K562 (cell line): ENCODE data around the gene KIAA0040. TPM values are rescaled to one million over a fixed set of nuclear protein-coding genes. Genes with fewer than 3 reads are reported as not detected.

Experiments
- ATAC-seq: fragments of 200-7000 bp; cut with Tn5 transposase; 3 replicates; pipeline ENCODE4 v1.9.1; 2020; ENCODE audit warnings: moderate library complexity
- BruUV-seq: library from RNA; stranded (reverse); fragments of 400-500 nt; replicated peaks from 2 replicates; lab custom pipeline; 2021; lab: Mats Ljungman, UMichigan
- CTCF ChIA-PET: fragments of 300-600 bp; formaldehyde crosslinking; extraction: SDS; loops from one replicate; lab custom pipeline; 2021; ENCODE audit warnings: low intra/inter-chr PET ratio; lab: Yijun Ruan, JAX
- POLR2A ChIA-PET: fragments of 300-600, 350-650 bp; sonication (Branson Sonifier 250); formaldehyde crosslinking; extraction: SDS; loops from one replicate; lab custom pipeline; 2021; ENCODE audit warnings: antibody characterized with exemption, inconsistent platforms; lab: Yijun Ruan, JAX
- DNase-seq, 4 experiments: peaks; one replicate each; pipeline versions ENCODE4 v3.0.0 to v3.0.0-alpha.2; 2011 to 2018; ENCODE audit warnings: low spot score in 3 of 4, mixed read lengths in 3 of 4; ENCODE audit errors: extremely low read depth in 1 of 4
- FAIRE-seq: peaks from 2 replicates; lab custom pipeline; 2011; peaks lifted over from hg19 to GRCh38; lab: Jason Lieb, UNC
- H2AFZ ChIP-seq: 2 replicates; pipeline ENCODE4 v1.6.0; 2011; ENCODE audit warnings: low read depth, low read length, control low read depth, inconsistent platforms
- H3K27ac ChIP-seq: fragments of 200-600 bp; 3 replicates; pipeline ENCODE4 v1.8.0; 2011; ENCODE audit warnings: low read depth, mild to moderate bottlenecking, control low read depth, inconsistent platforms, low read length, moderate library complexity, mixed read lengths; ENCODE audit errors: extremely low read depth
- H3K27me3 ChIP-seq, 2 experiments: fragments of 300-600 bp in 1 of 2; 2 replicates in 1 of 2; 3 replicates in 1 of 2; pipeline versions ENCODE4 v1.6.0 to v1.8.0; 2011; ENCODE audit warnings: inconsistent platforms in 2 of 2, low read length in 2 of 2, mild to moderate bottlenecking in 1 of 2, mixed read lengths in 1 of 2, moderate library complexity in 1 of 2; ENCODE audit not compliant: control insufficient read depth in 2 of 2, insufficient read depth in 2 of 2
- H3K36me3 ChIP-seq: fragments of 300-600 bp; 3 replicates; pipeline ENCODE4 v1.8.0; 2011; ENCODE audit warnings: mild to moderate bottlenecking, low read length, inconsistent platforms; ENCODE audit not compliant: control insufficient read depth, insufficient read depth
- H3K4me1 ChIP-seq, 2 experiments: fragments of 200-600 bp in 1 of 2; replicated peaks in 1 of 2; 2 replicates in 1 of 2; 3 replicates in 1 of 2; pipeline versions ENCODE4 v1.5.1 to v1.8.0; 2011; ENCODE audit warnings: inconsistent platforms in 2 of 2, low read length in 2 of 2, mild to moderate bottlenecking in 1 of 2, mixed read lengths in 1 of 2, moderate library complexity in 1 of 2; ENCODE audit not compliant: control insufficient read depth in 2 of 2, insufficient read depth in 2 of 2
- H3K4me2 ChIP-seq: 2 replicates; pipeline ENCODE4 v1.6.1; 2011; ENCODE audit warnings: low read length, control low read depth, inconsistent platforms, mixed read lengths; ENCODE audit not compliant: insufficient read depth
- H3K4me3 ChIP-seq: fragments of 200-600 bp; sonication (generic), shearing (Covaris generic); 2 replicates; pipeline ENCODE4 v1.5.1; 2016; ENCODE audit warnings: control low read depth, inconsistent platforms
- H3K79me2 ChIP-seq: fragments of 200-600 bp; 3 replicates; pipeline ENCODE4 v1.8.0; 2011; ENCODE audit warnings: low read length, inconsistent platforms; ENCODE audit not compliant: control insufficient read depth, insufficient read depth
- H3K9ac ChIP-seq, 2 experiments: 2 replicates each; pipeline versions ENCODE4 v1.6.0 to v1.6.1; 2011; ENCODE audit warnings: low read depth in 2 of 2, low read length in 2 of 2, control low read depth in 1 of 2, inconsistent platforms in 1 of 2, mild to moderate bottlenecking in 1 of 2, mixed read lengths in 1 of 2; ENCODE audit not compliant: insufficient read depth in 1 of 2
- H3K9me1 ChIP-seq: one replicate; pipeline ENCODE4 v1.6.0; 2011; ENCODE audit warnings: inconsistent platforms, mild to moderate bottlenecking, low read length, moderate library complexity; ENCODE audit not compliant: control insufficient read depth, insufficient read depth
- H3K9me3 ChIP-seq: replicated peaks from 2 replicates; pipeline ENCODE4 v1.5.1; 2011; ENCODE audit warnings: low read depth, low read length, inconsistent platforms; ENCODE audit not compliant: control insufficient read depth, insufficient read depth
- H4K20me1 ChIP-seq: replicated peaks from 2 replicates; pipeline ENCODE4 v1.6.1; 2011; ENCODE audit warnings: low read length, inconsistent platforms, mixed read lengths; ENCODE audit not compliant: control insufficient read depth, insufficient read depth
- CHD2 ChIP-seq: IDR thresholded peaks from 2 replicates; pipeline ENCODE4 v1.6.1; 2011; ENCODE audit warnings: low read depth, low read length
- POLR2G ChIP-seq: fragments of 200-400 bp; formaldehyde crosslinking; IDR thresholded peaks from 2 replicates; pipeline ENCODE4 v1.6.1; 2017; ENCODE audit warnings: low read depth, mild to moderate bottlenecking, antibody characterized with exemption, low read length, moderate library complexity
- PRPF4 ChIP-seq: fragments of 200-400 bp; formaldehyde crosslinking; IDR thresholded peaks from one replicate; pipeline ENCODE4 v1.6.1; 2017; ENCODE audit warnings: low read length, low read depth, mild to moderate bottlenecking; ENCODE audit not compliant: insufficient read depth, poor library complexity, severe bottlenecking
- RFX1 ChIP-seq: fragments of 450-650 bp; IDR thresholded peaks from 2 replicates; pipeline ENCODE4 v1.6.1; 2016; ENCODE audit warnings: mild to moderate bottlenecking, moderate library complexity
- ZNF41 ChIP-seq: fragments of 250-450 bp; sonication (Bioruptor Pico); conservative IDR thresholded peaks from 2 replicates; pipeline ENCODE4 v1.4.0; 2020; ENCODE audit warnings: mild to moderate bottlenecking
- WGBS: fragments of 100-300 bp; shearing (Covaris generic); methylation state at CpG from one replicate; pipeline ENCODE4 v1.1.6; 2016; ENCODE audit warnings: low coverage, mixed read lengths; ENCODE audit not compliant: insufficient coverage; ENCODE audit errors: missing lambda C conversion rate; 5-methylcytosine and 5-hydroxymethylcytosine counted together
- in situ Hi-C: fragments of 300-500 bp; cut with MboI; formaldehyde crosslinking; loops from 4 replicates; pipeline ENCODE4 v1.15.0; 2018; ENCODE audit warnings: inconsistent platforms, mixed read lengths
- intact Hi-C: fragments of 100-400 bp; cut with micrococcal nuclease; formaldehyde crosslinking; loops from 2 replicates; pipeline ENCODE4 v1.14.2; 2022
- polyA plus RNA-seq, 8 experiments: library from polyadenylated mRNA; depleted of rRNA in 4 of 8; stranded (reverse) in 5 of 8; unstranded in 3 of 8; fragments of >200 nt; fragmentation: Nextera tagmentation in 2 of 8; fragmentation: Illumina TruSeq in 1 of 8; extraction: Ambion mirVana in 2 of 8; extraction: Trizol in 1 of 8; gene quantifications; 2 replicates each; pipeline versions ENCODE4 v1.2.1 to v1.2.3, GENCODE V29; 2011 to 2014; ENCODE audit warnings: inconsistent platforms in 1 of 8, missing spikeins in 1 of 8
- total RNA-seq, 7 experiments: library from RNA; depleted of rRNA in 6 of 7; stranded (reverse); fragments of >200 nt in 6 of 7; fragmentation: Illumina TruSeq in 2 of 7; extraction: Trizol in 2 of 7; gene quantifications; 2 replicates each; pipeline versions ENCODE4 v1.2.1 to v1.2.3, GENCODE V29; 2011 to 2021; ENCODE audit warnings: low replicate concordance in 1 of 7
- TF ChIP-seq, protein P1 (sequence below): sonication (generic); formaldehyde crosslinking; IDR thresholded peaks from 2 replicates; pipeline ENCODE4 v1.8.0; 2023; ENCODE audit warnings: missing genetic modification reagents, mild to moderate bottlenecking, borderline replicate concordance
- TF ChIP-seq, protein P2 (sequence below): fragments of 250-450 bp; sonication (Bioruptor Pico); IDR thresholded peaks from 2 replicates; pipeline ENCODE4 v1.5.0; 2021; ENCODE audit warnings: mild to moderate bottlenecking, moderate library complexity
- TF ChIP-seq, protein P3 (sequence below): sonication (generic); formaldehyde crosslinking; IDR thresholded peaks from 2 replicates; pipeline ENCODE4 v1.8.1; 2023; ENCODE audit warnings: mild to moderate bottlenecking, missing genetic modification reagents

KIAA0040 gene
- total and polyA plus RNA-seq, 9 of the 15 experiments (the other 6 are each of a cell fraction or from before 2014, with no cell fraction given): 3.4 to 13.6 (median 7.1) TPM

DNA sequence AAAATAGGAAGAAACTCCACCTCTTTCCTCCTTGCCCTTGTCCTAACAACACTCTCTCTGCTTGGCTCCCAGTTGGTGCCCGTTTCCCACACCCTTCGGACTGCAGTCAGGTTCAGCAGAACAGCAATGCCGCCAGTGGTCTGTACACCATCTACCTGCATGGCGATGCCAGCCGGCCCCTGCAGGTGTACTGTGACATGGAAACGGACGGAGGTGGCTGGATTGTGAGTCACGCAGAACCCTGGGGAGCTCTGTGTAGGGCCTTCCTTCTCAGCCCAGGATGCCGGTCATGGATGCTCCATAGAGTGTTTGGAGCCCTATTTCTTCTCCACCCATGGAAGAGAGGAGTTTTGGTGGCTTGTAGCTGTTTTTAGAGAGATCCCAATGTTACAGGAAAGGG, 64.1 kb downstream of the KIAA0040 start (continued):
- TF ChIP-seq, protein P1, sequence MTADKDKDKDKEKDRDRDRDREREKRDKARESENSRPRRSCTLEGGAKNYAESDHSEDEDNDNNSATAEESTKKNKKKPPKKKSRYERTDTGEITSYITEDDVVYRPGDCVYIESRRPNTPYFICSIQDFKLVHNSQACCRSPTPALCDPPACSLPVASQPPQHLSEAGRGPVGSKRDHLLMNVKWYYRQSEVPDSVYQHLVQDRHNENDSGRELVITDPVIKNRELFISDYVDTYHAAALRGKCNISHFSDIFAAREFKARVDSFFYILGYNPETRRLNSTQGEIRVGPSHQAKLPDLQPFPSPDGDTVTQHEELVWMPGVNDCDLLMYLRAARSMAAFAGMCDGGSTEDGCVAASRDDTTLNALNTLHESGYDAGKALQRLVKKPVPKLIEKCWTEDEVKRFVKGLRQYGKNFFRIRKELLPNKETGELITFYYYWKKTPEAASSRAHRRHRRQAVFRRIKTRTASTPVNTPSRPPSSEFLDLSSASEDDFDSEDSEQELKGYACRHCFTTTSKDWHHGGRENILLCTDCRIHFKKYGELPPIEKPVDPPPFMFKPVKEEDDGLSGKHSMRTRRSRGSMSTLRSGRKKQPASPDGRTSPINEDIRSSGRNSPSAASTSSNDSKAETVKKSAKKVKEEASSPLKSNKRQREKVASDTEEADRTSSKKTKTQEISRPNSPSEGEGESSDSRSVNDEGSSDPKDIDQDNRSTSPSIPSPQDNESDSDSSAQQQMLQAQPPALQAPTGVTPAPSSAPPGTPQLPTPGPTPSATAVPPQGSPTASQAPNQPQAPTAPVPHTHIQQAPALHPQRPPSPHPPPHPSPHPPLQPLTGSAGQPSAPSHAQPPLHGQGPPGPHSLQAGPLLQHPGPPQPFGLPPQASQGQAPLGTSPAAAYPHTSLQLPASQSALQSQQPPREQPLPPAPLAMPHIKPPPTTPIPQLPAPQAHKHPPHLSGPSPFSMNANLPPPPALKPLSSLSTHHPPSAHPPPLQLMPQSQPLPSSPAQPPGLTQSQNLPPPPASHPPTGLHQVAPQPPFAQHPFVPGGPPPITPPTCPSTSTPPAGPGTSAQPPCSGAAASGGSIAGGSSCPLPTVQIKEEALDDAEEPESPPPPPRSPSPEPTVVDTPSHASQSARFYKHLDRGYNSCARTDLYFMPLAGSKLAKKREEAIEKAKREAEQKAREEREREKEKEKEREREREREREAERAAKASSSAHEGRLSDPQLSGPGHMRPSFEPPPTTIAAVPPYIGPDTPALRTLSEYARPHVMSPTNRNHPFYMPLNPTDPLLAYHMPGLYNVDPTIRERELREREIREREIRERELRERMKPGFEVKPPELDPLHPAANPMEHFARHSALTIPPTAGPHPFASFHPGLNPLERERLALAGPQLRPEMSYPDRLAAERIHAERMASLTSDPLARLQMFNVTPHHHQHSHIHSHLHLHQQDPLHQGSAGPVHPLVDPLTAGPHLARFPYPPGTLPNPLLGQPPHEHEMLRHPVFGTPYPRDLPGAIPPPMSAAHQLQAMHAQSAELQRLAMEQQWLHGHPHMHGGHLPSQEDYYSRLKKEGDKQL (CRISPR knock-in tag): no peak

DNA sequence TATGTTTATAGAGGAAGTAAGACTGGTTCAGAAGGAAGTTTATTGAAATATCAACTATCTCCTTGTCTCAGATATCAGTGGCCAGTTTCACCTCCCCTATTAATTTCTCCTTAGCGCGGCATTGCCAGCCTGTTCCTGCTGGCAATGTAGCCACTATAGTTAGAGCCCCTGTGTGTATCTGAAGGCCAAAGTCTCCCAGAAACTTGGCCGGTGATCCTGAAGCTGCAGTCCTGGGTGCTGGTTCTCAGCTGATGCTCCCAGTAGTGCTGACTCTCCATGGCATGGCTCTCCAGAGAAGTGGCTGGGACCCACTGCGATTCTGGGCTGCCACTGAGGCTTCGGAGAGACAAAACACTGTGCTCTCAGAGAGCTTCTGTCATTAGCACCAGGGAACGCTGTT, 65.0 kb downstream of the KIAA0040 start:
- Histone ChIP-seq H3K9me1 (no peaks in the 10 kb centered on the region), H3K27ac (no peak overlapping the region), H4K20me1 (no peaks in the 10 kb centered on the region), H3K4me1 (no peaks in the 10 kb centered on the region; a peak in 2 of 5 replicates), H2AFZ (no peak overlapping the region), H3K9me3 (no peaks in the 10 kb centered on the region), H3K4me3 (no peak overlapping the region), H3K27me3 (peaks cover 17 to 20% of the 10 kb centered on the region in 2 experiments; a peak in 4 of 5 replicates), H3K79me2 (no peaks in the 10 kb centered on the region), H3K4me2 (no peak overlapping the region), H3K9ac (no peak overlapping the region), H3K36me3 (no peaks in the 10 kb centered on the region)
- intact Hi-C loops: loop anchor here (10.0 kb wide), 1 partner anchor 243 kb away; no protein-coding TSS in a partner anchor
- ChIA-PET CTCF (no interaction called here), POLR2A (interaction anchor here (1.2 kb wide), 1 partner anchor 54 kb away, joined by 3 read pairs; no protein-coding TSS in a partner anchor)
- in situ Hi-C loops: loop anchor here (5.0 kb wide), 2 partner anchors 85 to 360 kb away; no protein-coding TSS in a partner anchor
- no TSS peak for BruUV-seq
- 24% methylated on average over 6 of the region's 6 CpGs for WGBS
- no peak for FAIRE-seq
- no peak for DNase-seq
- no peak for ATAC-seq
- TF ChIP-seq CHD2 (no peak), RFX1 (no peak), POLR2G (no peak), PRPF4 (no peak), ZNF41 (CRISPR knock-in tag) (no peak)
- TF ChIP-seq, protein P2, sequence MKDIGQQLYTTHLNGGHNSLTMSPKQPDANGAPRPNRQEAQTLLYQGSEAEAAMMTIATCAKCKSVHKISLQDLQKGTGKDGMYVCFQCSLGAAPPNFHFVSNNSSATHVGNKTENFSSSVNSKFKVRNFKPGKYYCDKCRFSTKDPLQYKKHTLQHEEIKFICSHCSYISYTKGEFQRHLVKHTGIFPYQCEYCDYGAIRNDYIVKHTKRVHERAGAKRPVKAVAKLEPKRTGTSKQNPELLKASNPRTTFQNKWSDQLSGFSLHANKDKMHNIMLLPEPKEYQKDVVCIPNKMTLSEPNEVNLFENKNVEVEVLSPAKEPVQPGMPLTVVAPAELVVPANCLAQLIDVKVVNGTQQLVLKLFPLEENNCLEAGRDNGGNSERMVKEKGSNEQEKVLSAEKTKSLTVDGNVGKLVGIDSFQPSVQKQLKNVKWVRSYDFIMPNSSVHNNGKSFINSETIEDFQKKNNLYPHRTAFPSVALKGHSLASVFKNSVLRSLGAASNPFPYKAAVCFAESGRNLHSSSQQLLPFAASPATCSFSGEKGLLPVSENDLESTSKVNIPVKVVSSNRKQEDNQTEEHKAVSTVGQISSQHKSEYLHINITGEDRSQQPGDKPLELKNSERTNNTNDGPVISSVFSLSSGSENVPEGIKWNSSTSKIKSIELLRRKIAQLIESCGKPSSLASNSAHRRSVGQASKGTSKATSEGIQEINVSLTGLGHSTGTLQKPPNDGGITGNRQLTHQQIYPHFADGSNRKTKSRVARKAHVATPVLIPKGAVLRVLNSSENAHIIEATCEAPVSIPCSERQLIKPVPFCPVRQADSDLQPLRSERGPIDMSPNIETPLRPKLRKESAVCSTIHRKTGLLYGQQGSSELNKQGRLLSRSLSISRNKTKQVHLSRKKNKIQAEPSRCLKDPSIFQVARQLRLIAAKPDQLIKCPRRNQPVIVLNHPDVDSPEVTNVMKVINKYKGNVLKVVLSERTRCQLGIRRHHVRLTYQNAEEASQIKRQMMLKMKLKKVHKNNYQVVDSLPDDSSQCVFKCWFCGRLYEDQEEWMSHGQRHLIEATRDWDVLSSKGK: no peak
- TF ChIP-seq, protein P3, sequence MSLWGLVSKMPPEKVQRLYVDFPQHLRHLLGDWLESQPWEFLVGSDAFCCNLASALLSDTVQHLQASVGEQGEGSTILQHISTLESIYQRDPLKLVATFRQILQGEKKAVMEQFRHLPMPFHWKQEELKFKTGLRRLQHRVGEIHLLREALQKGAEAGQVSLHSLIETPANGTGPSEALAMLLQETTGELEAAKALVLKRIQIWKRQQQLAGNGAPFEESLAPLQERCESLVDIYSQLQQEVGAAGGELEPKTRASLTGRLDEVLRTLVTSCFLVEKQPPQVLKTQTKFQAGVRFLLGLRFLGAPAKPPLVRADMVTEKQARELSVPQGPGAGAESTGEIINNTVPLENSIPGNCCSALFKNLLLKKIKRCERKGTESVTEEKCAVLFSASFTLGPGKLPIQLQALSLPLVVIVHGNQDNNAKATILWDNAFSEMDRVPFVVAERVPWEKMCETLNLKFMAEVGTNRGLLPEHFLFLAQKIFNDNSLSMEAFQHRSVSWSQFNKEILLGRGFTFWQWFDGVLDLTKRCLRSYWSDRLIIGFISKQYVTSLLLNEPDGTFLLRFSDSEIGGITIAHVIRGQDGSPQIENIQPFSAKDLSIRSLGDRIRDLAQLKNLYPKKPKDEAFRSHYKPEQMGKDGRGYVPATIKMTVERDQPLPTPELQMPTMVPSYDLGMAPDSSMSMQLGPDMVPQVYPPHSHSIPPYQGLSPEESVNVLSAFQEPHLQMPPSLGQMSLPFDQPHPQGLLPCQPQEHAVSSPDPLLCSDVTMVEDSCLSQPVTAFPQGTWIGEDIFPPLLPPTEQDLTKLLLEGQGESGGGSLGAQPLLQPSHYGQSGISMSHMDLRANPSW (CRISPR knock-in tag): no peak
